HepG2 (cell line): ENCODE results near the gene SHPK. TPM values are rescaled to one million over a fixed set of nuclear protein-coding genes. Genes with fewer than 3 reads are reported as not detected.

Experiments
- BHLHE40 ChIP-seq: IDR thresholded peaks from 2 replicates; pipeline ENCODE4 v1.6.1; 2011; ENCODE audit warnings: low read length, improper control_type of control experiment
- CTCF ChIP-seq: sonication (generic); formaldehyde crosslinking; IDR thresholded peaks from 2 replicates; pipeline ENCODE4 v1.5.0; 2020; ENCODE audit warnings: mild to moderate bottlenecking, missing genetic modification reagents, moderate library complexity
- GZF1 ChIP-seq: sonication (generic); formaldehyde crosslinking; IDR thresholded peaks from 2 replicates; pipeline ENCODE4 v1.5.1; 2020; ENCODE audit warnings: mild to moderate bottlenecking, missing genetic modification reagents
- KDM2A ChIP-seq: sonication (generic); formaldehyde crosslinking; IDR thresholded peaks from 2 replicates; pipeline ENCODE4 v1.4.0; 2020; ENCODE audit warnings: low read depth, missing genetic modification reagents, borderline replicate concordance
- KLF12 ChIP-seq: sonication (generic); formaldehyde crosslinking; IDR thresholded peaks from 2 replicates; pipeline ENCODE4 v1.4.0; 2020; ENCODE audit warnings: missing genetic modification reagents, borderline replicate concordance
- KLF6 ChIP-seq: IDR thresholded peaks from 2 replicates; pipeline ENCODE4 v1.8.0; 2016; ENCODE audit warnings: missing biosample characterization, missing genetic modification reagents
- MED13 ChIP-seq: sonication (generic); formaldehyde crosslinking; IDR thresholded peaks from 2 replicates; pipeline ENCODE4 v1.5.0; 2020; ENCODE audit warnings: missing genetic modification reagents
- MTA1 ChIP-seq: sonication (generic); formaldehyde crosslinking; IDR thresholded peaks from 2 replicates; pipeline ENCODE4 v1.4.0; 2020; ENCODE audit warnings: missing genetic modification reagents, mild to moderate bottlenecking, borderline replicate concordance
- NFIC ChIP-seq: IDR thresholded peaks from 2 replicates; pipeline ENCODE4 v1.6.1; 2012; ENCODE audit warnings: mild to moderate bottlenecking, low read length, inconsistent platforms
- NR2F2 ChIP-seq: IDR thresholded peaks from 2 replicates; pipeline ENCODE4 v1.6.1; 2012; ENCODE audit warnings: low read depth, inconsistent platforms, borderline replicate concordance
- STAG1 ChIP-seq: sonication (generic); formaldehyde crosslinking; IDR thresholded peaks from 2 replicates; pipeline ENCODE4 v1.4.0; 2020; ENCODE audit warnings: missing genetic modification reagents
- TCF12 ChIP-seq, 2 experiments: fragments of 450-650 bp in 1 of 2; sonication (generic) in 1 of 2; formaldehyde crosslinking in 1 of 2; IDR thresholded peaks; 2 replicates each; pipeline versions ENCODE4 v1.6.1 to v1.8.0; 2017 to 2022; ENCODE audit warnings: antibody characterized with exemption in 1 of 2, mild to moderate bottlenecking in 1 of 2, missing genetic modification reagents in 1 of 2, moderate library complexity in 1 of 2
- U2AF1 ChIP-seq: fragments of 200-400 bp; formaldehyde crosslinking; optimal IDR thresholded peaks from 2 replicates; pipeline ENCODE3; 2017; ENCODE audit warnings: mild to moderate bottlenecking, low read depth, low read length
- XRCC5 ChIP-seq: fragments of 200-400 bp; formaldehyde crosslinking; optimal IDR thresholded peaks from 2 replicates; pipeline ENCODE3; 2017; ENCODE audit warnings: mild to moderate bottlenecking, low read length
- ZBTB38 ChIP-seq: sonication (generic); formaldehyde crosslinking; IDR thresholded peaks from 2 replicates; pipeline ENCODE4 v1.5.1; 2020; ENCODE audit warnings: mild to moderate bottlenecking, missing genetic modification reagents
- ZFX ChIP-seq: sonication (generic); formaldehyde crosslinking; IDR thresholded peaks from 2 replicates; pipeline ENCODE4 v1.4.0; 2020; ENCODE audit warnings: mild to moderate bottlenecking, low read depth, missing genetic modification reagents, moderate library complexity
- ZNF430 ChIP-seq: sonication (generic); formaldehyde crosslinking; IDR thresholded peaks from 2 replicates; pipeline ENCODE4 v1.9.0; 2021; ENCODE audit warnings: mild to moderate bottlenecking, missing genetic modification reagents
- ZNF761 ChIP-seq: sonication (generic); formaldehyde crosslinking; conservative IDR thresholded peaks from 2 replicates; pipeline ENCODE4 v1.4.0; 2020; ENCODE audit warnings: mild to moderate bottlenecking, missing genetic modification reagents
- ZNF781 ChIP-seq: sonication (generic); formaldehyde crosslinking; IDR thresholded peaks from 2 replicates; pipeline ENCODE4 v1.5.1; 2020; ENCODE audit warnings: borderline replicate concordance, mild to moderate bottlenecking, missing genetic modification reagents; ENCODE audit errors: not compliant biosample characterization
- polyA plus RNA-seq, 8 experiments: library from polyadenylated mRNA; depleted of rRNA in 3 of 8; stranded (reverse) in 7 of 8; unstranded in 1 of 8; fragments of >200 nt; fragmentation: Illumina TruSeq in 4 of 8; extraction: Trizol in 4 of 8; gene quantifications; 2 replicates each; pipeline versions ENCODE4 v1.2.1 to v1.2.3, GENCODE V29; 2011 to 2016; ENCODE audit warnings: low read depth in 4 of 8, missing spikeins in 1 of 8, mixed read lengths in 1 of 8; ENCODE audit not compliant: insufficient read depth in 1 of 8
- total RNA-seq, 5 experiments: library from RNA; depleted of rRNA; stranded (reverse); fragments of >200 nt; fragmentation: Illumina TruSeq; extraction: Trizol; gene quantifications; 2 replicates each; pipeline ENCODE4 v1.2.3, GENCODE V29; 2016; ENCODE audit warnings: low read depth in 1 of 5
- TF ChIP-seq, protein P1 (sequence below): sonication (generic); formaldehyde crosslinking; IDR thresholded peaks from 2 replicates; pipeline ENCODE4 v1.5.1; 2020; ENCODE audit warnings: mild to moderate bottlenecking, moderate library complexity, missing genetic modification reagents
- TF ChIP-seq, protein P2 (sequence below): sonication (generic); formaldehyde crosslinking; IDR thresholded peaks from 2 replicates; pipeline ENCODE4 v1.4.0; 2020; ENCODE audit warnings: missing genetic modification reagents
- TF ChIP-seq, protein P3 (sequence below), 2 experiments: sonication (generic) in 1 of 2; formaldehyde crosslinking in 1 of 2; IDR thresholded peaks; 2 replicates each; pipeline versions ENCODE4 v1.4.0 to v1.6.1; 2018 to 2020; ENCODE audit warnings: missing genetic modification reagents in 2 of 2, borderline replicate concordance in 1 of 2, low read depth in 1 of 2, mild to moderate bottlenecking in 1 of 2, missing biosample characterization in 1 of 2

The SHPK gene
- total and polyA plus RNA-seq, 2 of the 13 experiments (the other 11 are each of a cell fraction or from before 2014, with no cell fraction given) = 16.2 to 30.9 TPM

DNA sequence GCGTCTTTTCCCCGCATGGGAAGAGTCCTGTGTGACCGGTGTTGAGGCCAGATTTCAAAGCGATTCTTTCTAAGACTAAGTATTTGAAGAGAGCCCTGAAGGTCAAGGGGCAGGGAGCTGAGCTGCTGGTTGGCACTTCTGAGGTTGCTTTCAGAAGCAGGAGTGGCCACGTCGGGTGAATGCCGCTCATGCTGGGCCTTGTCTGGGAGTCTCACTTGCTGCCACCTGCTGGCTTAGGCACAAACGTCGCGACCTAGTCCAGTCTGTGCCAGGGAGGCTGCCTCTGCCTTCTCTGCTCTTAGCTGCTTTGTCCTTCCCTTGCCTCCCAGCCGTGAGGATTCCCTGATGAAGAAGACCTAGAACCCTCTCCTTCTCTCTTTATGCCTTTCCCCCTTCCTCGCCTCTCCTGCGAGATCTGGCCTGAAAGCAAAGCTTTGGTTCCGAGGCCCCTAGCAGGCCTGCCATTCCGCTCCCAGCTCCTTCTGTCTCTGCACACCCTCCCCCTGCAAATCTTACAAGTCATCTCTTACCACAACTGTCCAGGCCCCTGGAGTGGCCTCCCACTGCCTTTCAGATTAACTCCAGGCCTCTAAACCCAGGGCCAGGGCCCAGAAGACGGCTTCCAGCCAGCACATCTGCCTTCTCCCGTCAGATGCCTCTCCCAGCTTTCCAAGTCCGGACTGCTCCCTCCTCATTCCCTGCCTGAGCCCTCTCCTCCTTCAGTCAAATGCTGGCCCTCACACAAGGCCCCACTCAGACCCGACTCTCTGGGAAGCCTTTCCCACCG lies 11.9 kb upstream of the SHPK start (continued):
- TF ChIP-seq, protein P1, sequence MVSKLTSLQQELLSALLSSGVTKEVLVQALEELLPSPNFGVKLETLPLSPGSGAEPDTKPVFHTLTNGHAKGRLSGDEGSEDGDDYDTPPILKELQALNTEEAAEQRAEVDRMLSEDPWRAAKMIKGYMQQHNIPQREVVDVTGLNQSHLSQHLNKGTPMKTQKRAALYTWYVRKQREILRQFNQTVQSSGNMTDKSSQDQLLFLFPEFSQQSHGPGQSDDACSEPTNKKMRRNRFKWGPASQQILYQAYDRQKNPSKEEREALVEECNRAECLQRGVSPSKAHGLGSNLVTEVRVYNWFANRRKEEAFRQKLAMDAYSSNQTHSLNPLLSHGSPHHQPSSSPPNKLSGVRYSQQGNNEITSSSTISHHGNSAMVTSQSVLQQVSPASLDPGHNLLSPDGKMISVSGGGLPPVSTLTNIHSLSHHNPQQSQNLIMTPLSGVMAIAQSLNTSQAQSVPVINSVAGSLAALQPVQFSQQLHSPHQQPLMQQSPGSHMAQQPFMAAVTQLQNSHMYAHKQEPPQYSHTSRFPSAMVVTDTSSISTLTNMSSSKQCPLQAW = no peak
- peak; percentile 35; the same call in 1 of the 2 replicates for TF ChIP-seq KDM2A (CRISPR knock-in tag)
- TF ChIP-seq ZNF781 (CRISPR knock-in tag) = peak; percentile 26
- TF ChIP-seq ZNF761 (CRISPR knock-in tag) = no peak
- TF ChIP-seq TCF12 (IDR thresholded peaks at IDR 0.05) = no peak
- no peak for TF ChIP-seq TCF12 (CRISPR knock-in tag; IDR thresholded peaks at IDR 0.05)
- TF ChIP-seq XRCC5 = peak; percentile 72
- TF ChIP-seq CTCF (CRISPR knock-in tag) = peak; percentile 86
- TF ChIP-seq ZFX = peak; percentile 57; the same call in 1 of the 2 replicates
- TF ChIP-seq BHLHE40 = no peak
- TF ChIP-seq KLF12 (CRISPR knock-in tag) = no peak
- TF ChIP-seq, protein P2, sequence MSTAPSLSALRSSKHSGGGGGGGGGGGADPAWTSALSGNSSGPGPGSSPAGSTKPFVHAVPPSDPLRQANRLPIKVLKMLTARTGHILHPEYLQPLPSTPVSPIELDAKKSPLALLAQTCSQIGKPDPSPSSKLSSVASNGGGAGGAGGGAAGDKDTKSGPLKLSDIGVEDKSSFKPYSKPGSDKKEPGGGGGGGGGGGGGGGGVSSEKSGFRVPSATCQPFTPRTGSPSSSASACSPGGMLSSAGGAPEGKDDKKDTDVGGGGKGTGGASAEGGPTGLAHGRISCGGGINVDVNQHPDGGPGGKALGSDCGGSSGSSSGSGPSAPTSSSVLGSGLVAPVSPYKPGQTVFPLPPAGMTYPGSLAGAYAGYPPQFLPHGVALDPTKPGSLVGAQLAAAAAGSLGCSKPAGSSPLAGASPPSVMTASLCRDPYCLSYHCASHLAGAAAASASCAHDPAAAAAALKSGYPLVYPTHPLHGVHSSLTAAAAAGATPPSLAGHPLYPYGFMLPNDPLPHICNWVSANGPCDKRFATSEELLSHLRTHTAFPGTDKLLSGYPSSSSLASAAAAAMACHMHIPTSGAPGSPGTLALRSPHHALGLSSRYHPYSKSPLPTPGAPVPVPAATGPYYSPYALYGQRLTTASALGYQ (CRISPR knock-in tag) = no peak
- no peak for TF ChIP-seq GZF1 (CRISPR knock-in tag)
- peak; percentile 72 for TF ChIP-seq ZBTB38 (CRISPR knock-in tag)
- peak; percentile 78 for TF ChIP-seq STAG1
- TF ChIP-seq U2AF1 = no peak
- no peak for TF ChIP-seq KLF6 (CRISPR knock-in tag)
- 0 out of 2 replicates have a peak, but pooled peaks have one; percentile 12 for TF ChIP-seq ZNF430 (CRISPR knock-in tag)
- TF ChIP-seq MTA1 (CRISPR knock-in tag) = peak; percentile 12; the same call in 1 of the 2 replicates
- TF ChIP-seq, protein P3, sequence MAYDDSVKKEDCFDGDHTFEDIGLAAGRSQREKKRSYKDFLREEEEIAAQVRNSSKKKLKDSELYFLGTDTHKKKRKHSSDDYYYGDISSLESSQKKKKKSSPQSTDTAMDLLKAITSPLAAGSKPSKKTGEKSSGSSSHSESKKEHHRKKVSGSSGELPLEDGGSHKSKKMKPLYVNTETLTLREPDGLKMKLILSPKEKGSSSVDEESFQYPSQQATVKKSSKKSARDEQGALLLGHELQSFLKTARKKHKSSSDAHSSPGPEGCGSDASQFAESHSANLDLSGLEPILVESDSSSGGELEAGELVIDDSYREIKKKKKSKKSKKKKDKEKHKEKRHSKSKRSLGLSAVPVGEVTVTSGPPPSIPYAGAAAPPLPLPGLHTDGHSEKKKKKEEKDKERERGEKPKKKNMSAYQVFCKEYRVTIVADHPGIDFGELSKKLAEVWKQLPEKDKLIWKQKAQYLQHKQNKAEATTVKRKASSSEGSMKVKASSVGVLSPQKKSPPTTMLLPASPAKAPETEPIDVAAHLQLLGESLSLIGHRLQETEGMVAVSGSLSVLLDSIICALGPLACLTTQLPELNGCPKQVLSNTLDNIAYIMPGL (CRISPR knock-in tag; IDR thresholded peaks at IDR 0.05; ENCODE audit: borderline replicate concordance in 1 of 2, low read depth in 1 of 2) = 0 out of 4 replicates have a peak, but pooled peaks of 1 of the 2 experiments have one; percentile 37
- TF ChIP-seq MED13 (CRISPR knock-in tag) = no peak
- no peak for TF ChIP-seq NFIC
- peak; percentile 32; the same call in 1 of the 2 replicates for TF ChIP-seq NR2F2
